VCaP (cell line): ENCODE results near the gene SLC16A12.
"Not testable (repeated sequence)": the region's sequence is repeated elsewhere in the genome, so short reads cannot be mapped to it uniquely, and the experiment has no call there.

Experiments used
- H3K27ac ChIP-seq: fragments of 450-650 bp; 2 replicates; pipeline ENCODE4 v1.5.1; 2017
- TF ChIP-seq, protein P1 (sequence below): fragments of 450-650 bp; conservative IDR thresholded peaks from 2 replicates; pipeline ENCODE4 v1.5.1; 2017; ENCODE audit warnings: mild to moderate bottlenecking, moderate library complexity

The SLC16A12 gene

DNA sequence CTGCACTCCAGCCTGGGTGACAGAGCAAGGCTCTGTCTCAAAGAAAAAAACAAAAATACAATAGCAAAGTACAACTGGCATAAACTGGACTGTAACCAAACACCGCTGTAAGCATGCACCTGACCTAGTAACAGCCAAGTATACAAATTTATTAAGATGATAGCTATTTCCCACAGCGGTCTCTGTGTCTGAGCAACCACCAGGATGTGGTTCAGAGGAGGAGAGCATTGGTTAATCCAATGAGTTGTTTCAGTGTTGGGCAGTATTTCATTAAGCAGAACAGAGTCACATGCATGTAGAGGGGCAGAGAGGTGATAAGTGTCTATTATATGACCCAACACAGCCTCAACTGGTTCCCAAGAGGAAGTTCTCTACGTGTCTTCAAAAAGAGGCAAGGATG lies 4.0 kb downstream of the SLC16A12 start:
- TF ChIP-seq, protein P1, sequence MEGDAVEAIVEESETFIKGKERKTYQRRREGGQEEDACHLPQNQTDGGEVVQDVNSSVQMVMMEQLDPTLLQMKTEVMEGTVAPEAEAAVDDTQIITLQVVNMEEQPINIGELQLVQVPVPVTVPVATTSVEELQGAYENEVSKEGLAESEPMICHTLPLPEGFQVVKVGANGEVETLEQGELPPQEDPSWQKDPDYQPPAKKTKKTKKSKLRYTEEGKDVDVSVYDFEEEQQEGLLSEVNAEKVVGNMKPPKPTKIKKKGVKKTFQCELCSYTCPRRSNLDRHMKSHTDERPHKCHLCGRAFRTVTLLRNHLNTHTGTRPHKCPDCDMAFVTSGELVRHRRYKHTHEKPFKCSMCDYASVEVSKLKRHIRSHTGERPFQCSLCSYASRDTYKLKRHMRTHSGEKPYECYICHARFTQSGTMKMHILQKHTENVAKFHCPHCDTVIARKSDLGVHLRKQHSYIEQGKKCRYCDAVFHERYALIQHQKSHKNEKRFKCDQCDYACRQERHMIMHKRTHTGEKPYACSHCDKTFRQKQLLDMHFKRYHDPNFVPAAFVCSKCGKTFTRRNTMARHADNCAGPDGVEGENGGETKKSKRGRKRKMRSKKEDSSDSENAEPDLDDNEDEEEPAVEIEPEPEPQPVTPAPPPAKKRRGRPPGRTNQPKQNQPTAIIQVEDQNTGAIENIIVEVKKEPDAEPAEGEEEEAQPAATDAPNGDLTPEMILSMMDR = no peak
- H3K27ac ChIP-seq = no peak overlapping the region

GRCh38 chr10:89529711-89530110 lies 5.7 kb downstream of the SLC16A12 start:
- not testable (repeated sequence) for H3K27ac ChIP-seq

GRCh38 chr10:89526358-89526757 lies 9.0 kb downstream of the SLC16A12 start:
- no peak overlapping the region for H3K27ac ChIP-seq
- TF ChIP-seq, protein P1 = no peak

DNA sequence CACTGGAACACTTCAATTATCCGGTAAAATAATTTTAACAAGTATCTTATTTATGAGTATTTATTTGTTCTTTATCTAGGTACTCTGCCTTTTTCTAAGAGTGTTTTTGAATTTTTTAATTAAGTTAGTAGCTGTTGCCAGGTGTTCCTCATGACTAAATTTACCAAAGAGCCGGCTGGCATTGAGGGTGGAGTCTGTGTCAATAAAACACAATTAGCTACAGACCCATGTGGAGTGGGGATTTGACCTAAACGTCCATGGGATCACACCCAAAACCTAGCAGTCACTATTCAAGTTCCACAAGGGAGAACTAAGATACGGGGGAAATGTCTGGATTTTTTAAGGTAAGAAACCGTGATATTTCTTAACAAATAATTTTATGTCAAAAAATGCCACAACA lies 9.8 kb downstream of the SLC16A12 start:
- TF ChIP-seq, protein P1 = no peak

GRCh38 chr10:89524279-89524678 lies 11.1 kb downstream of the SLC16A12 start:
- TF ChIP-seq, protein P1 = no peak
- no peak overlapping the region for H3K27ac ChIP-seq

More for the DNA sequence above, 9.8 kb downstream of the SLC16A12 start:
- H3K27ac ChIP-seq = no peak overlapping the region

GRCh38 chr10:89523274-89523673 lies 12.1 kb downstream of the SLC16A12 start:
- TF ChIP-seq, protein P1 = no peak
- H3K27ac ChIP-seq = no peak overlapping the region

DNA sequence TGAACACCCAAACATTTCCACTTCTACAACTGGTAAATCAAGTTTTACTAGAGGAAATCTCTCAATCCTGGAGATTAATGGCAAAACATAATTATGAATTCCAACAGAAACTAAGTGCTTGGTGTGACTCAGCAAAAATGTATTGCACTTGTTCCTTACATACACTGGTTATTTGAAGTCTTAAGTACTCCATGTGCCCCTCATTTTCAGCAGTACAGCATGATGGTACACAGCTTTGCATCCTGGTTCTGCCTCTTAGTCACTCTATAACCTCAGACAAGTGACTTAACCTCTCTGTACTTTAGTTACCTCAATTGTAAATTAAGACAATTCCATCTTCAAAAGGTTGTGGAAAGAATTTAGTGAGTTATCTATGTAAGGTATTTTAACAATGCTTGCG lies 12.9 kb downstream of the SLC16A12 start:
- TF ChIP-seq, protein P1 = no peak
- no peak overlapping the region for H3K27ac ChIP-seq

- H3K27ac ChIP-seq = no peak overlapping the region
- TF ChIP-seq, protein P1 = no peak
Measured at GRCh38 chr10:89521368-89521767, 14.0 kb downstream of the SLC16A12 start.
